Progenitor cell of endocrine pancreas (in vitro differentiated cells): ENCODE data around the gene LPCAT1. TPM values are rescaled to one million over a fixed set of nuclear protein-coding genes. Genes with fewer than 3 reads are reported as not detected.

ENCODE experiments used
- DNase-seq: peaks from one replicate; pipeline ENCODE4 v3.0.0; 2021; ENCODE audit warnings: low spot score; ENCODE audit not compliant: unreplicated experiment
- H3K27ac Mint-ChIP-seq: 2 replicates; pipeline ENCODE4 v1.8.0; 2021; ENCODE audit warnings: mild to moderate bottlenecking, moderate library complexity, mixed read lengths
- H3K27me3 Mint-ChIP-seq: 2 replicates; pipeline ENCODE4 v1.8.0; 2021; ENCODE audit warnings: mixed read lengths
- H3K36me3 Mint-ChIP-seq: 2 replicates; pipeline ENCODE4 v1.8.0; 2022; ENCODE audit warnings: mixed read lengths; ENCODE audit not compliant: insufficient read depth
- H3K4me1 Mint-ChIP-seq: 2 replicates; pipeline ENCODE4 v1.8.0; 2021; ENCODE audit warnings: low read depth, mixed read lengths
- H3K4me3 Mint-ChIP-seq: 2 replicates; pipeline ENCODE4 v1.8.0; 2021; ENCODE audit warnings: low read depth, mild to moderate bottlenecking, moderate library complexity, mixed read lengths
- H3K9me3 Mint-ChIP-seq: 2 replicates; pipeline ENCODE4 v1.8.0; 2021; ENCODE audit warnings: low read depth, mixed read lengths
- total RNA-seq: library from RNA; stranded (reverse); gene quantifications from 2 replicates; pipeline ENCODE4 v1.2.1, GENCODE V29; 2021
- TF ChIP-seq, protein P1 (sequence below): fragments of 200-600 bp; sonication (generic); IDR thresholded peaks from one replicate; pipeline ENCODE4 v1.5.0; 2021; ENCODE audit warnings: antibody characterized with exemption, mild to moderate bottlenecking; ENCODE audit not compliant: unreplicated experiment

Gene LPCAT1
- total RNA-seq, 1 donor from 2014 or later: 73.3 TPM

DNA sequence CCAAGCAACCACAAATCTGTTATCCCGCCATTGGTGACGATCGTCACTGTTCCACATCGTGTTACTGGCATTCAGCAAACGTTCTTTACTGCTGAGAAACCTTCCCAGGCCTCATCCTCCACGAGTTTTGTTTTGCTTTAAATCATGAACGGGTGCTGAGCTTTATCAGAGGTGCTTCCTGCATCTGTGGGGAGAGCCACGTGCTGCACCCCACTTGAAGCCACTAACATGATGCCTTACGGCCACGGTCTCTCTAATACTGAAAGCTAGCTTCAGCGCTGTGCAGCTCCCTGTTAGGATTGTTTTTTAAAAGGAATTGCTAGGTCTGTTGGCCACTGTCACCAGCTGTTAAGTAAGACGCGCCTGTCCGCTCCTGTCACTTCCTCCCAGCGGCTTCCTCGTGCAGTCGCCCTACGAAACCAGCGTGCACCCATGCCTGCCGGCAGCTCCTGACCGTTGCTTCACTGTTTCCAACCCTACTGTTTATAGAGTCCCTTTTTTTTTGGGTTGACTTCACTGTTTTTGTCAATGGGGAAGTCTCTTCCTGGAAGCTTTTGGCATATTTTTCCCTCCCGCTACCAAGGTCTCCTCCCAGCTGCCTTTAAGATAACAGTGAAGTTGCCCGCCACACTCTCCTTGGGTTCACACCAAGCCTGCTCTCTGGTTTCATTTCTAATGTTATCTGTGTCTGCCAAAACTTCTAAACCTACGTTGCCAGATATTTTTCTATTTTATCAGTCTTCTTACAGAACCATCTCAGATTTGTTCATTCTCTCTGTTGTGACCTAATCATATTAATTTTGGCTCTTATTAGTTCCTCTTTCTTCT, 20.3 kb downstream of the LPCAT1 start:
- peak overlapping the region; percentile 2 for H3K27ac Mint-ChIP-seq
- no peaks in the 10 kb centered on the region for H3K27me3 Mint-ChIP-seq
- no peak overlapping the region for H3K4me3 Mint-ChIP-seq

DNA sequence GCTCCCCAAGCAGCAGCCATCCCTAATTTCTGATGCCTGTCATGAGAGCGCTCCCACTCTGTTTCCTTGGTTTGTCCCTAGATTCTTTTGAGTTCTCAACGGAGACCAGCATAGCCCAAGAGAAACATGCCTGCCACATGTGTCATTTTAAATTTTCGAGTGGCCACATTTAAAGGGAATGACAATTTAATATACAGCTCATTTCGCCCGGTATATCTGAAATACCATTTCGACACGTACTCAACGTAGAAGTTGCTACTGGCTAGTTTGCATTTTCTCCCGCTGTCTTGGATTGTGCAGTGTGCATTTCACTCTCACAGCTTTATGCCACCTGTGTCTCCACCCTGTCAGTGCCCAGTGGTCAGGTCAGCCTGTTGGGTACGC, 21.0 kb downstream of the LPCAT1 start:
- H3K27ac Mint-ChIP-seq: peak overlapping the region; percentile 2
- H3K9me3 Mint-ChIP-seq: no peaks in the 10 kb centered on the region
- no peaks in the 10 kb centered on the region for H3K27me3 Mint-ChIP-seq
- H3K36me3 Mint-ChIP-seq: peaks cover 2% of the 10 kb centered on the region
- no peaks in the 10 kb centered on the region for H3K4me1 Mint-ChIP-seq
- H3K4me3 Mint-ChIP-seq: no peak overlapping the region
- TF ChIP-seq, protein P1, sequence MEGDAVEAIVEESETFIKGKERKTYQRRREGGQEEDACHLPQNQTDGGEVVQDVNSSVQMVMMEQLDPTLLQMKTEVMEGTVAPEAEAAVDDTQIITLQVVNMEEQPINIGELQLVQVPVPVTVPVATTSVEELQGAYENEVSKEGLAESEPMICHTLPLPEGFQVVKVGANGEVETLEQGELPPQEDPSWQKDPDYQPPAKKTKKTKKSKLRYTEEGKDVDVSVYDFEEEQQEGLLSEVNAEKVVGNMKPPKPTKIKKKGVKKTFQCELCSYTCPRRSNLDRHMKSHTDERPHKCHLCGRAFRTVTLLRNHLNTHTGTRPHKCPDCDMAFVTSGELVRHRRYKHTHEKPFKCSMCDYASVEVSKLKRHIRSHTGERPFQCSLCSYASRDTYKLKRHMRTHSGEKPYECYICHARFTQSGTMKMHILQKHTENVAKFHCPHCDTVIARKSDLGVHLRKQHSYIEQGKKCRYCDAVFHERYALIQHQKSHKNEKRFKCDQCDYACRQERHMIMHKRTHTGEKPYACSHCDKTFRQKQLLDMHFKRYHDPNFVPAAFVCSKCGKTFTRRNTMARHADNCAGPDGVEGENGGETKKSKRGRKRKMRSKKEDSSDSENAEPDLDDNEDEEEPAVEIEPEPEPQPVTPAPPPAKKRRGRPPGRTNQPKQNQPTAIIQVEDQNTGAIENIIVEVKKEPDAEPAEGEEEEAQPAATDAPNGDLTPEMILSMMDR: no peak
- no peak for DNase-seq

More for the DNA sequence above, 20.3 kb downstream of the LPCAT1 start:
- peaks cover 1% of the 10 kb centered on the region for H3K36me3 Mint-ChIP-seq
- no peaks in the 10 kb centered on the region for H3K4me1 Mint-ChIP-seq
- TF ChIP-seq, protein P1: no peak
- H3K9me3 Mint-ChIP-seq: no peaks in the 10 kb centered on the region
- no peak for DNase-seq

DNA sequence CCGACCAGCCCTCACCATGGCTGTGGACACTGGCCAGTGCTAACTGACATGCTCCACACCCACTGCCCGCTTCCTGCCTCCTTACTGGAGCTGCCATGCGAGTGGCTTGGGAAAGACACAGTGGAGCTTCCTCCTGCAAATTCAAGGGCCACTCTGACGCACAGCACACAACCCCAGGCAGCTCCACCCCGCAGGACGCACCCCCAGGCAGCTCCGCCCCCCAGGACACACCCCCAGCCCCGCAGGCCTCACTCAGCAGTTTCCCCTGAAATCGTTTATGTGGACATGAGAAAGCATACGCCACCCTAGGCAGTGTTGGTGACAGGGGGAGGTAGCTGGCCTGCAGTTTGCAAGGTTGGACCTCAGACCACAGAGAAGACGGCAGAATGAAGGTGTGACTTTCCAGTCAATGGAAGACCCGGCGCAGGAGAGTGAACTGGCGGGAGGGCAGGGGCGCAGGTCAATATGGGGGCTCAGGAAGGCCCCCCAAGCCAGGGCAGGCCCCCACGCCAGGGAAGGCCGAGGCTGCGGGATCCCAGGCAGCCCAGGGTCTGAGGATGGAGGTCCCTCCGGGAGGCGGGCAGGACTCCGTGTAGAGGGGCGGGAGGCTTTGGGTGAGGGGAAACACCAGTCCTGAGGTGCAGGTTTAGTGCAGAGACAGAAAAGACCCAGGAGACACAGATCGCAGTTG, 21.6 kb downstream of the LPCAT1 start:
- Mint-ChIP-seq H3K27me3 (no peaks in the 10 kb centered on the region), H3K27ac (no peak overlapping the region), H3K36me3 (peaks cover 2% of the 10 kb centered on the region), H3K4me3 (no peak overlapping the region), H3K9me3 (no peaks in the 10 kb centered on the region), H3K4me1 (no peaks in the 10 kb centered on the region)
- no peak for DNase-seq
- TF ChIP-seq, protein P1: no peak

DNA sequence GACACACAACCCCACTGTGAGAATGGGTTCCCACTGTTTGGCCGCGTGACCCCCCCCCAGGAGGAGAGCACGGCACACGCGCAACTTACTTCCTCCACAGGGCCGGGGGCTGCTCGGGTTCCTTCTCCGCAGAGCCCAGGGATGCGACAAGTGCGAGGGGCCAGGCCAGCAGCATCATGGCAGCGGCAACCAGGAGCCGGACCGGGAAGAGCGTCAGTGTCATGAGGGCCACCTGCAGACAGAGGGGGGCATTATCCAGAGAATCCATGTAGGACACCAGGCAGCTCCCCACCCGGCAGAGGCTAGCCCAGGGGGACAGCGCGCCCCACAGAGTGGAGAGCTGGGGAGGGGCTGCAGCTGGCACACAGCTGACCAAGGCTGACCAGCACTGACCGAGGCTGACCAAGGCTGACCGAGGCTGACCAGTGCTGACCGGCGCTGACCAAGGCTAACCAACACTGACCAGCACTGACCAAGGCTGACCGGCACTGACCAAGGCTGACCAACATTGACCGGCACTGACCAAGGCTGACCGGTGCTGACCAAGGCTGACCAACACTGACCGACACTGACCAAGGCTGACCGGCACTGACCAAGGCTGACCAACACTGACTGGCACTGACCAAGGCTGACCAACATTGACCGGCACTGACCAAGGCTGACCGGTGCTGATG, 22.3 kb downstream of the LPCAT1 start:
- DNase-seq: no peak
- Mint-ChIP-seq H3K4me1 (no peaks in the 10 kb centered on the region), H3K27ac (no peak overlapping the region), H3K4me3 (no peak overlapping the region), H3K27me3 (no peaks in the 10 kb centered on the region), H3K36me3 (peaks cover 2% of the 10 kb centered on the region), H3K9me3 (no peaks in the 10 kb centered on the region)
- TF ChIP-seq, protein P1: no peak

DNA sequence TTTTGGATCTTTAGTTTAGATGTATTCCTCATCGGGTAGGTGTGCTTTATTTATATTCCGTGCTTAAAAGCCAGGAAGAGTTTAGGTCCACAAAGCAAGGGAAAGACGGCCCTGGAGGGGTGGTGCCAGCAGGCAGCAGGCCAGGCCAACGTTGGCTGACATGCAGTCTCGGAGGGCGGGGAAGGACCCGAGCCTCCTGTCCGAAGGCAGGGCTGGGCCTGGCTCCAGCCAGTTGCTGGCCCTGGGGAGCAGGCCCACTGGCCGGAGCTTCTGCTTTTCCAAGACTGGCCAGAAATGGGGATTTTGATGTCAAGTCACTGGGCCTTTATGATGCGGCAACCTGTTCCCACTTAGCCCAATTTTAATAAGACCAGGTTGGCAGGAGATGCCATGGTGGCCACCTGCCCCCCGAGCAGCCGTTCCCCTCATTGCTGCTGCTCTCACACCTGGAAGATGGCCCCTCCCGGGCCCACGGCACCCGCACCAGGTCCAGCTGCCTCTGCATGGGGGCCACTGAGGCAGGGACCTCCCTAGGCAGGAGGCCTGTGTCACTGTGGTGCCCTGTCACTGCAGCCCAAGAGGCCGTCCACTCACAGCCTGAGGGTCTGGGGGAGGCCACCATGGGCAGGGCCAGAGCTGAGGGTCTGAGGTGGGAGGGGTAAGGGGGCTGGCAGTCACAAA, 23.2 kb downstream of the LPCAT1 start:
- Mint-ChIP-seq H3K36me3 (peaks cover 2% of the 10 kb centered on the region), H3K27me3 (no peaks in the 10 kb centered on the region), H3K4me1 (no peaks in the 10 kb centered on the region), H3K9me3 (no peaks in the 10 kb centered on the region), H3K27ac (no peak overlapping the region), H3K4me3 (no peak overlapping the region)
- no peak for DNase-seq
- TF ChIP-seq, protein P1: no peak
